ENCODE results near the gene VRTN. TPM values are rescaled to one million over a fixed set of nuclear protein-coding genes. Genes with fewer than 3 reads are reported as not detected.
"Not testable (repeated sequence)": the region's sequence is repeated elsewhere in the genome, so short reads cannot be mapped to it uniquely, and the experiment has no call there.

The VRTN gene
- total and polyA plus RNA-seq, 2 experiments from 2014 or later: 1.3 to 2.7 TPM

DNA sequence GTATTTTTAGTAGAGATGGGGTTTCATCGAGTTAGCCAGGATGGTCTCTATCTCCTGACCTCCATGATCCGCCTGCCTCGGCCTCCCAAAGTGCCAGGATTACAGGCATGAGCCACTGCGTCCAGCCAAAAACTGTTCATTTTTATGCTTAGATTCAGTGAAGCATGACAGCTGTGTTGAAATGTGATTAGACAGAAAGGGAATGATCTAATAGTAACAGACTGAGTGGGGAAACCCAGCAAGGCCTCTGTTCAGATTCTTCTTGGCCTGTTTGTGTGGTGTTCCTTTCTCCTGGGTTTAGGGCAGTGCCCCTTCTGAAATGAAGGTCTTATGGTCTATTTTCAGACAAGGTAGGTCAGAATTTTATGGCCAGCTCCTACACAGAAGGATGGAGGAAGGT is 33.7 kb upstream of the VRTN start:
- Histone ChIP-seq H3K27ac (no peak overlapping the region), H3K4me3 (no peak overlapping the region), H3K36me3 (no peaks in the 10 kb centered on the region)

DNA sequence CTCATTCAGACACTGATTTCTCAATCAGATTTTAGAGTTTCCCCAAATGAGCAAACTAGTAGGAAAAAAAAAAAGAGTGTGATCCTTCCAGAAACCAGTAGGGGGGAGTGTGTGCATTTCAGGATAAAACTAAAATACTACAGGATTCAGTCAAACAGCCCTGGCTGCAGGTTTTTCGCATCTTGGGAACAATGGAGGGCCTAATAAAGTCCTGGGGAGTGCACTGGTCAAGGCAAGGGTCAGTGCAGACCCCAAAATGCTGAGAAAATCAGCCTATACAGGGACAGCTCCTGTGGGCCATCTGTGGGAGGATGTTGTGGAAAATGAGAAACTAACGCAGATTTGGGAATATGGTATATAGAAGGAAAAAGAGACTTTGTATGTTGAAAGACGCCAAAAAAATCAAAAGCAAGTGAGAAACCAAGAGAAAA is 23.3 kb upstream of the VRTN start:
- TF ChIP-seq, protein P1, sequence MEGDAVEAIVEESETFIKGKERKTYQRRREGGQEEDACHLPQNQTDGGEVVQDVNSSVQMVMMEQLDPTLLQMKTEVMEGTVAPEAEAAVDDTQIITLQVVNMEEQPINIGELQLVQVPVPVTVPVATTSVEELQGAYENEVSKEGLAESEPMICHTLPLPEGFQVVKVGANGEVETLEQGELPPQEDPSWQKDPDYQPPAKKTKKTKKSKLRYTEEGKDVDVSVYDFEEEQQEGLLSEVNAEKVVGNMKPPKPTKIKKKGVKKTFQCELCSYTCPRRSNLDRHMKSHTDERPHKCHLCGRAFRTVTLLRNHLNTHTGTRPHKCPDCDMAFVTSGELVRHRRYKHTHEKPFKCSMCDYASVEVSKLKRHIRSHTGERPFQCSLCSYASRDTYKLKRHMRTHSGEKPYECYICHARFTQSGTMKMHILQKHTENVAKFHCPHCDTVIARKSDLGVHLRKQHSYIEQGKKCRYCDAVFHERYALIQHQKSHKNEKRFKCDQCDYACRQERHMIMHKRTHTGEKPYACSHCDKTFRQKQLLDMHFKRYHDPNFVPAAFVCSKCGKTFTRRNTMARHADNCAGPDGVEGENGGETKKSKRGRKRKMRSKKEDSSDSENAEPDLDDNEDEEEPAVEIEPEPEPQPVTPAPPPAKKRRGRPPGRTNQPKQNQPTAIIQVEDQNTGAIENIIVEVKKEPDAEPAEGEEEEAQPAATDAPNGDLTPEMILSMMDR (IDR thresholded peaks at IDR 0.05; ENCODE audit: low read depth, low read length): peak; percentile 77
- Histone ChIP-seq H3K4me1 (ENCODE audit: low read depth) (peaks cover 12% of the 10 kb centered on the region), H3K36me3 (no peaks in the 10 kb centered on the region), H3K27me3 (no peaks in the 10 kb centered on the region), H3K27ac (no peak overlapping the region), H3K9me3 (ENCODE audit: low read depth) (no peaks in the 10 kb centered on the region), H3K4me3 (no peak overlapping the region)
- peak; percentile 54 to 59 for DNase-seq (ENCODE audit: low read depth in 1 of 2, low spot score in 1 of 2)

More for the DNA sequence above, 33.7 kb upstream of the VRTN start:
- TF ChIP-seq, protein P1 (IDR thresholded peaks at IDR 0.05; ENCODE audit: low read depth, low read length): no peak
- no peak for DNase-seq (ENCODE audit: low read depth in 1 of 2, low spot score in 1 of 2)
- Histone ChIP-seq H3K27me3 (no peaks in the 10 kb centered on the region), H3K9me3 (ENCODE audit: low read depth) (no peaks in the 10 kb centered on the region), H3K4me1 (ENCODE audit: low read depth) (no peaks in the 10 kb centered on the region)

DNA sequence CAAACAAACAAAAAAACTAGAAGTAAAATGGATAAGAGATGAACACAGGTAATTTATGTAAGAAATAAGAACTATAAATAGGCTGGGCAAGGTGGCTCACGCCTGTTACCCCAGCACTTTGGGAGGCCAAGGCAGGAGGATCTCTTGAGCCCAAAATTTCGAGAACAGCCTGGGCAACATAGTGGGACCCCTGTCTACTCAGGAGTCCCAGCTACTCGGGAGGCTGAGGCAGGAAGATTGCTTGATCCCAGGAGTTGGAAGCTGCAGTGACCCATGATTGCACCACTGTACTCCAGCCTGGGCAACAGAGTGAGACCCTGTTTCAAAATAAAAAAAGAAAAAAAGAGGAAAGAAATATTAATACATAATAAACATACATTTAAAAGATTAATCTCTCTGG is 22.8 kb upstream of the VRTN start:
- no peaks in the 10 kb centered on the region for H3K36me3 ChIP-seq
- DNase-seq (ENCODE audit: low read depth in 1 of 2, low spot score in 1 of 2): no peak
- peaks cover 12% of the 10 kb centered on the region for H3K4me1 ChIP-seq (ENCODE audit: low read depth)
- no peaks in the 10 kb centered on the region for H3K27me3 ChIP-seq
- H3K4me3 ChIP-seq: no peak overlapping the region
- TF ChIP-seq, protein P1 (IDR thresholded peaks at IDR 0.05; ENCODE audit: low read depth, low read length): no peak
- H3K9me3 ChIP-seq (ENCODE audit: low read depth): no peaks in the 10 kb centered on the region
- peak overlapping the region; percentile 94 for H3K27ac ChIP-seq

DNA sequence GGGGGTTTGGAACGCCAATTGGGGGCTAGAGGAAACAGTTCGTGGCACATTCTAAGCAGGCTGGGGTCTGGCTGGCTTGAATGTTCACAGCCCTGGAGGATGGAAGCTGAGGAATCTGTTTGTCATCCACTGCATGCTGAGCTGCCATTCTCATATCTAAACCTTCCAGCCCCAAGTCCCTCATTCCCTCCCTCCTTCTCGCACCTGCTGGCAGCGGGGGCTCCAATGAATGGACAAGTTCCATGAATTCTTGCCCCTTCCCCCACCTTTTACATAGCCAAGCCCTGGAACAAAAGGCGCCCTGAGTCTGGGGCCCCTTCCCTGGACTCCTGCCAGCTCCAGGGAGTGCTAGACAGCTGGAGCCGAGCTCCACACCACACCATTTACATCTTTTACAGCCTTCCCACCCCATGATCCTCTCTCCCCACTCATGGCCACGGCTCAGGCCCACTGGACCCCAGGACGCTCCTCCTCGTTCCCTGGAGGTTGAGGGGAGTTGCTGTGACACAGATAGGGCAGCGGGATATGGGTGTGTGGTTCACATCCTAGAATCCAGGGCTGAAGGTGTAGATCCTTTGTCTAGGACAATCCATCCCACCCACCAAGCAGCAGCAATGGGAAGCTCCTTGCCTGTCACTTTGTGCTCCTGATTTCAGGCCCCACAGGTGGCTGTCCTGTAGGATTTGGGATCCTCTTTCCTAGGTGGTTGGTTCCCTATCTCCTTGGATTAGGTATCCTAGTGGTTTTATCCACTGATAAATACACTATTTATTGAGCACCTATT is 21.7 kb upstream of the VRTN start:
- Histone ChIP-seq H3K9me3 (ENCODE audit: low read depth) (no peaks in the 10 kb centered on the region), H3K4me3 (no peak overlapping the region), H3K27me3 (no peaks in the 10 kb centered on the region), H3K36me3 (no peaks in the 10 kb centered on the region), H3K4me1 (ENCODE audit: low read depth) (peaks cover 12% of the 10 kb centered on the region), H3K27ac (peak overlapping the region; percentile 94)
- TF ChIP-seq, protein P1 (IDR thresholded peaks at IDR 0.05; ENCODE audit: low read depth, low read length): no peak
- peak; percentile 6 to 91 for DNase-seq (ENCODE audit: low read depth in 1 of 2, low spot score in 1 of 2)

DNA sequence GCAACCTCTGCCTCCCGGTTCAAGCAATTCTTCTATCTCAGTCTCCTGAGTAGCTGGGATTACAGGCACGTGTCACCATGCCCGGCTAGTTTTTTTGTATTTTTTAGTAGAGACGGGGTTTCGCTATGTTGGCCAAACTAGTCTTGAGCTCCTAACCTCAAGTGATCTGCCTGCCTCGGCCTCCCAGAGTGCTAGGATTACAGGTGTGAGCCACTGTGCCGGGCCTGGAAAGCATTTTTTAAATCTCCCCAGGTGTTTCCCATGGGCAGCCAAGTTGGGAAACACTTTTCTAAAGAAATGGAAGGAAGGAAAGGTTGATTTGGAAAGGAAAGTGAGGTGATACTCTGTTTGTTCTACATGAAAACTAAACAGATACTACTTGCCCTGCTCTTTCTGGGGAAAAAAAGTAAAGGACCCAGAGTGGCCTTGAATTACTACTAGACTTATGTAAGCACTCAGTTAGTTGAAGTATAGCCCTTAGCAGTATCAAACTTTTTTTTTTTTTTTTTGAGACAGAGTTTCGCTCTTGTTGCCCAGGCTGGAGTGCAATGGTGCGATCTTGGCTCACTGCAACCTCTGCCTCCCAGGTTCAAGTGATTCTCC is 18.2 kb upstream of the VRTN start:
- H3K9me3 ChIP-seq (ENCODE audit: low read depth); H3K4me3 ChIP-seq; H3K36me3 ChIP-seq; DNase-seq (ENCODE audit: low read depth in 1 of 2, low spot score in 1 of 2); H3K27me3 ChIP-seq: not testable (repeated sequence)
- H3K27ac ChIP-seq: peak overlapping the region; percentile 28
- peaks cover 12% of the 10 kb centered on the region for H3K4me1 ChIP-seq (ENCODE audit: low read depth)

DNA sequence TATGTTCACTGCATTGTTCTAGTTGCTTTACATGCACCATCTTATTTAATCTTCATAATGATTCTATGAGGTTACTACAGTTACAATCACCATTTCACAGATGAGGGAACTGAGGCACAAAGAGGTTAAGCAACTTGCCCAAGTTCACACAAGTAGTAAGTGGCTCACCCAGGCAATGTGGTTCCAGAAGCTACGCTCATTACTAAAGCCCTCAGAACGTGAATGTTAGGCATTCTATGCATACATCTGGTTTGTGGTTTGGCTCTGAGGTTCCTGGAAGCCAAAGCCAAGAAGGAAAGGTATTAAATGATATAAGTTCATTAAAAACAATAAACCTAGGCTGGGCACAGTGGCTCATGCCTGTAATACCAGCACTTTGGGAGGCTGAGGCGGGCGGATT is 14.4 kb upstream of the VRTN start:
- H3K4me3 ChIP-seq: no peak overlapping the region
- DNase-seq (ENCODE audit: low read depth in 1 of 2, low spot score in 1 of 2): peak in 1 of 2 donors; percentile 84

More for the DNA sequence above, 14.4 kb upstream of the VRTN start:
- no peaks in the 10 kb centered on the region for H3K36me3 ChIP-seq
- TF ChIP-seq, protein P1 (IDR thresholded peaks at IDR 0.05; ENCODE audit: low read depth, low read length): no peak
- H3K27me3 ChIP-seq: no peaks in the 10 kb centered on the region
- no peaks in the 10 kb centered on the region for H3K9me3 ChIP-seq (ENCODE audit: low read depth)
- no peak overlapping the region for H3K27ac ChIP-seq
- no peaks in the 10 kb centered on the region for H3K4me1 ChIP-seq (ENCODE audit: low read depth)

Data from cardiac muscle cell (in vitro differentiated cells and primary cell).